Stimulated activated CD8-positive, alpha-beta memory T cell treated with anti-CD3 and anti-CD28 coated beads, Interleukin-2, amount 100 ng/mL, for 48 hours (primary cell): ENCODE measurements around the gene ERI2.
A peak's percentile ranks its signal among the peaks of the same experiment; 100 is the strongest.
"Not testable (repeated sequence)": the region's sequence is repeated elsewhere in the genome, so short reads cannot be mapped to it uniquely, and the experiment has no call there.

Experiments used
- DNase-seq, 2 donors: peaks; one replicate each; pipeline ENCODE4 v3.0.0-alpha.2; 2020; ENCODE audit warnings: low read depth in 2 of 2

The ERI2 gene

GRCh38 chr16:20814784-20815183 lies 8.5 kb upstream of the ERI2 start:
- no peak for DNase-seq

- DNase-seq: no peak
Observed at GRCh38 chr16:20812510-20812909, 6.2 kb upstream of the ERI2 start.

GRCh38 chr16:20811889-20812439 lies 5.7 kb upstream of the ERI2 start:
- DNase-seq: no peak

- no peak for DNase-seq
Observed at GRCh38 chr16:20807862-20808261, 1.6 kb upstream of the ERI2 start.

- DNase-seq: not testable (repeated sequence)
Observed at GRCh38 chr16:20805684-20806167, 546 bp downstream of the ERI2 start.

GRCh38 chr16:20803561-20804214 lies 2.6 kb downstream of the ERI2 start:
- no peak for DNase-seq

- DNase-seq: no peak
Observed at GRCh38 chr16:20803192-20803560, 3.1 kb downstream of the ERI2 start.

GRCh38 chr16:20801278-20801677 lies 5.0 kb downstream of the ERI2 start:
- DNase-seq: no peak

- DNase-seq: no peak
Observed at GRCh38 chr16:20799599-20799998, 6.7 kb downstream of the ERI2 start.

GRCh38 chr16:20798364-20798763 lies 7.9 kb downstream of the ERI2 start:
- DNase-seq: no peak

GRCh38 chr16:20791923-20792612 lies 14.2 kb downstream of the ERI2 start:
- no peak for DNase-seq

GRCh38 chr16:20789130-20789529 lies 17.1 kb downstream of the ERI2 start:
- DNase-seq: no peak

- DNase-seq: no peak
Observed at GRCh38 chr16:20784204-20784603, 22.1 kb downstream of the ERI2 start.

- no peak for DNase-seq
Observed at GRCh38 chr16:20782470-20782869, 23.8 kb downstream of the ERI2 start.

- DNase-seq: no peak
Observed at GRCh38 chr16:20781697-20782096, 24.6 kb downstream of the ERI2 start.

- peak; percentile 48 to 49 for DNase-seq
Observed at GRCh38 chr16:20774703-20775362, 31.4 kb downstream of the ERI2 start.

GRCh38 chr16:20773679-20774078 lies 32.6 kb downstream of the ERI2 start:
- DNase-seq: no peak

GRCh38 chr16:20768818-20769217 lies 37.5 kb downstream of the ERI2 start:
- no peak for DNase-seq

- DNase-seq: no peak
Observed at GRCh38 chr16:20768121-20768520, 38.2 kb downstream of the ERI2 start.

- no peak for DNase-seq
Observed at GRCh38 chr16:20767577-20767976, 38.7 kb downstream of the ERI2 start.

GRCh38 chr16:20766294-20766693 lies 40.0 kb downstream of the ERI2 start:
- DNase-seq: no peak

- no peak for DNase-seq
Observed at GRCh38 chr16:20765732-20766131, 40.5 kb downstream of the ERI2 start.

- not testable (repeated sequence) for DNase-seq
Observed at GRCh38 chr16:20764448-20764847, 41.8 kb downstream of the ERI2 start.
